Smooth muscle cell (in vitro differentiated cells): Measurements from ENCODE around the gene GALT. TPM values are rescaled to one million over a fixed set of nuclear protein-coding genes. Genes with fewer than 3 reads are reported as not detected.
A peak's percentile ranks its signal among the peaks of the same experiment; 100 is the strongest.

Experiments used
- DNase-seq: peaks from one replicate; lab custom pipeline; 2025; ENCODE audit not compliant: unreplicated experiment; lab: John Stamatoyannopoulos, UW
- H2AFZ ChIP-seq: fragments of 200-600 bp; sonication (generic); 2 replicates; pipeline ENCODE4 v1.6.0; 2016; ENCODE audit warnings: antibody characterized with exemption, low read depth, mild to moderate bottlenecking
- H3F3A ChIP-seq: fragments of 200-600 bp; sonication (generic); 2 replicates; pipeline ENCODE4 v1.6.0; 2017; ENCODE audit warnings: antibody characterized with exemption, low read depth
- H3K27ac ChIP-seq: fragments of 200-600 bp; sonication (generic); 2 replicates; pipeline ENCODE4 v1.5.1; 2016; ENCODE audit warnings: low read depth, mild to moderate bottlenecking
- H3K27me3 ChIP-seq: fragments of 200-600 bp; sonication (generic); 2 replicates; pipeline ENCODE4 v1.6.1; 2016; ENCODE audit warnings: low read depth, mild to moderate bottlenecking
- H3K36me3 ChIP-seq: fragments of 200-600 bp; sonication (generic); 2 replicates; pipeline ENCODE4 v1.5.1; 2016; ENCODE audit warnings: low read depth
- H3K4me1 ChIP-seq: fragments of 200-600 bp; sonication (generic); 2 replicates; pipeline ENCODE4 v1.5.1; 2016; ENCODE audit warnings: low read depth
- H3K4me2 ChIP-seq: fragments of 200-600 bp; sonication (generic); 2 replicates; pipeline ENCODE4 v1.6.0; 2016; ENCODE audit warnings: mild to moderate bottlenecking
- H3K4me3 ChIP-seq: fragments of 200-600 bp; sonication (generic); 2 replicates; pipeline ENCODE4 v1.5.1; 2016; ENCODE audit warnings: mild to moderate bottlenecking
- H3K79me2 ChIP-seq: fragments of 200-600 bp; sonication (generic); 2 replicates; pipeline ENCODE4 v1.6.0; 2016; ENCODE audit warnings: low read depth, mild to moderate bottlenecking
- H3K9ac ChIP-seq: fragments of 200-600 bp; sonication (generic); 2 replicates; pipeline ENCODE4 v1.6.0; 2016; ENCODE audit warnings: low read depth
- H3K9me3 ChIP-seq: fragments of 200-600 bp; sonication (generic); replicated peaks from 2 replicates; pipeline ENCODE4 v1.5.1; 2016; ENCODE audit warnings: low read depth
- H4K20me1 ChIP-seq: fragments of 200-600 bp; sonication (generic); 2 replicates; pipeline ENCODE4 v1.6.0; 2016; ENCODE audit warnings: low read depth
- WGBS: methylation state at CpG from one replicate; pipeline ENCODE4 v1.1.7; 2016; ENCODE audit warnings: low lambda C conversion rate; 5-methylcytosine and 5-hydroxymethylcytosine counted together
- polyA plus RNA-seq: library from polyadenylated mRNA; unstranded; fragments of >200 nt; fragmentation: Nextera tagmentation; extraction: Ambion mirVana; gene quantifications from 2 replicates; pipeline ENCODE4 v1.2.1, GENCODE V29; 2016
- total RNA-seq: library from RNA; depleted of rRNA; stranded (reverse); fragments of >200 nt; gene quantifications from 2 replicates; pipeline ENCODE4 v1.2.3, GENCODE V29; 2014
- TF ChIP-seq, protein P1 (sequence below): fragments of 200-600 bp; sonication (generic); IDR thresholded peaks from 2 replicates; pipeline ENCODE4 v1.5.1; 2017; ENCODE audit warnings: borderline replicate concordance, mild to moderate bottlenecking, antibody characterized with exemption; ENCODE audit not compliant: insufficient read depth, poor library complexity, severe bottlenecking

GALT gene
- total and polyA plus RNA-seq, 2 experiments from 2014 or later: 32.9 to 46.4 TPM

DNA sequence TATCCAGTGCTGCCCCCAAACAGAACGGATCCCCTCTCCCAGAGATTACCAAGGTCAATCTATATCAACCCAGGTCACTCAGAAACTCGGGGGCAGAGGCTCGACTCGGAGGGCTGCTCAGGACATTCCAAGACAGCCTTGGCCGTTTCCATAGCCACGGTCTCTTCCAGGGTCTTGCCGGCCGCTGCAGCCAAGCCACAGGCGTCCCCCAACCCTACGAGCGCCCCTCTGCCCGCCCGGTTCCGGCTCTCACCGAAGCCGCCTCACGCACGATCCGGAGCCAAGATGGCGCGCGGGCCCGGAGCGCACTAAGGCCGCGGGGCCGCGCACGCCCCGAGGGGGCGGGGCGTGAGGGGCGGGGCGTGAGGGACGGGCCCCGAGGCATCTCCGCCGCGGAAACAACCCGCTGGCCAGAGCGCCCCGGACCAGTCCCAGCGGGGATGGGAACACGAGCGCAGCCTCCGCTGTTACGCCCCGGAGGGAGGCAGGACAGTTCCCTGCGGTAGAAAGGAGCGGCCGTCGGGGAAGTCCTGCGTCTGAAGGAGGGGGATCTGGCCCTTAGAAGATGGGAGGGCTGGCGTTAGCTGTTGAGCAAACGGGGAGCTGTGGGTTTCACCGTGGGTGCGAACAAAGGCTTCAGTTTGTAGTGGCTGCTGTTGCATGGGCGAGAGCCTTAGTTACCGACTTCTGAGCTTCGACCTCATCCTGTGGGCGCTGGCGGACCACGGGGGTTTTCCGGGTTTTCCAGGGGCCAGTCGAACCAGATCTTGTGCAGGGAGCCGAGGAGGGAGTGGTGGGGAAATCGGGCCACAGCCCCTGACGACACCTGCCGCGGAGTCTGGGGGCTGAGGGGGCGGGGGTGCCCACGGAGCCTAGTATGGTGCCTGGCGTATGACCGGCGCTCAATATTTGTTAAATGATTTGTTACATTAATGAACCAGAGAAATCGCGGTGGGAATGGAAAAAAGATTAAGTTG is 34.4 kb upstream of the GALT start, which contains the start of gene RPP25L:
RPP25L (minus strand) TSS at position 287 of the 977 bp plus-strand sequence. CDS start 801 bp downstream, outside the sequence.
- H3K36me3 ChIP-seq: peaks cover 3% of the 10 kb centered on the region
- 2% methylated on average over 67 of the region's 77 CpGs for WGBS
- TF ChIP-seq, protein P1, sequence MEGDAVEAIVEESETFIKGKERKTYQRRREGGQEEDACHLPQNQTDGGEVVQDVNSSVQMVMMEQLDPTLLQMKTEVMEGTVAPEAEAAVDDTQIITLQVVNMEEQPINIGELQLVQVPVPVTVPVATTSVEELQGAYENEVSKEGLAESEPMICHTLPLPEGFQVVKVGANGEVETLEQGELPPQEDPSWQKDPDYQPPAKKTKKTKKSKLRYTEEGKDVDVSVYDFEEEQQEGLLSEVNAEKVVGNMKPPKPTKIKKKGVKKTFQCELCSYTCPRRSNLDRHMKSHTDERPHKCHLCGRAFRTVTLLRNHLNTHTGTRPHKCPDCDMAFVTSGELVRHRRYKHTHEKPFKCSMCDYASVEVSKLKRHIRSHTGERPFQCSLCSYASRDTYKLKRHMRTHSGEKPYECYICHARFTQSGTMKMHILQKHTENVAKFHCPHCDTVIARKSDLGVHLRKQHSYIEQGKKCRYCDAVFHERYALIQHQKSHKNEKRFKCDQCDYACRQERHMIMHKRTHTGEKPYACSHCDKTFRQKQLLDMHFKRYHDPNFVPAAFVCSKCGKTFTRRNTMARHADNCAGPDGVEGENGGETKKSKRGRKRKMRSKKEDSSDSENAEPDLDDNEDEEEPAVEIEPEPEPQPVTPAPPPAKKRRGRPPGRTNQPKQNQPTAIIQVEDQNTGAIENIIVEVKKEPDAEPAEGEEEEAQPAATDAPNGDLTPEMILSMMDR: no peak
- H3K9ac ChIP-seq: peak within 1 kb of the TSS; percentile 87
- no peaks in the 10 kb centered on the region for H4K20me1 ChIP-seq
- peaks cover 10% of the 10 kb centered on the region for H3K4me1 ChIP-seq
- DNase-seq: peak; percentile 63
- H3K9me3 ChIP-seq: no peaks in the 10 kb centered on the region
- peak within 1 kb of the TSS; percentile 89 for H2AFZ ChIP-seq
- peak within 1 kb of the TSS; percentile 97 for H3K4me2 ChIP-seq
- H3F3A ChIP-seq: peaks cover 7% of the 10 kb centered on the region
- no peaks in the 10 kb centered on the region for H3K27me3 ChIP-seq
- peaks cover 3% of the 10 kb centered on the region for H3K79me2 ChIP-seq
- H3K4me3 ChIP-seq: peak within 1 kb of the TSS; percentile 82
- peak within 1 kb of the TSS; percentile 55 for H3K27ac ChIP-seq

- H3K9me3 ChIP-seq: no peaks in the 10 kb centered on the region
- TF ChIP-seq, protein P1: peak; percentile 80
- no peaks in the 10 kb centered on the region for H3K27me3 ChIP-seq
- H3K4me2 ChIP-seq: peak overlapping the region; percentile 97
- peaks cover 3% of the 10 kb centered on the region for H3K79me2 ChIP-seq
- H3K4me3 ChIP-seq: peak overlapping the region; percentile 82
- peaks cover 10% of the 10 kb centered on the region for H3K4me1 ChIP-seq
- DNase-seq: peak; percentile 39
- H3K9ac ChIP-seq: peak overlapping the region; percentile 87
- no peaks in the 10 kb centered on the region for H4K20me1 ChIP-seq
- peak overlapping the region; percentile 55 for H3K27ac ChIP-seq
- WGBS: 4% methylated on average over 15 of the region's 15 CpGs
- H3K36me3 ChIP-seq: peaks cover 3% of the 10 kb centered on the region
- H2AFZ ChIP-seq: peak overlapping the region; percentile 89
- H3F3A ChIP-seq: peaks cover 7% of the 10 kb centered on the region
These were observed 33.6 kb upstream of the GALT start for GRCh38 chr9:34612788-34613390.

GRCh38 chr9:34615132-34615531 is 31.3 kb upstream of the GALT start:
- Histone ChIP-seq H3K9ac (no peak overlapping the region), H4K20me1 (no peaks in the 10 kb centered on the region), H2AFZ (no peak overlapping the region), H3K79me2 (peaks cover 3% of the 10 kb centered on the region), H3K27ac (no peak overlapping the region), H3K4me3 (no peak overlapping the region), H3K36me3 (peaks cover 3% of the 10 kb centered on the region), H3K27me3 (no peaks in the 10 kb centered on the region), H3K4me1 (peaks cover 10% of the 10 kb centered on the region), H3F3A (peaks cover 7% of the 10 kb centered on the region), H3K4me2 (no peak overlapping the region), H3K9me3 (no peaks in the 10 kb centered on the region)
- 86% methylated on average over 2 of the region's 2 CpGs for WGBS
- TF ChIP-seq, protein P1: no peak
- no peak for DNase-seq
